HG02884 (cell line): ENCODE measurements around the gene NSMF.
"Not testable (repeated sequence)": the region's sequence is repeated elsewhere in the genome, so short reads cannot be mapped to it uniquely, and the experiment has no call there.

Experiments
- ATAC-seq: cut with Tn5 transposase; IDR thresholded peaks from one replicate; pipeline ENCODE4 v1.9.1; 2021; ENCODE audit warnings: mild to moderate bottlenecking, moderate library complexity; ENCODE audit not compliant: unreplicated experiment

The NSMF gene

DNA sequence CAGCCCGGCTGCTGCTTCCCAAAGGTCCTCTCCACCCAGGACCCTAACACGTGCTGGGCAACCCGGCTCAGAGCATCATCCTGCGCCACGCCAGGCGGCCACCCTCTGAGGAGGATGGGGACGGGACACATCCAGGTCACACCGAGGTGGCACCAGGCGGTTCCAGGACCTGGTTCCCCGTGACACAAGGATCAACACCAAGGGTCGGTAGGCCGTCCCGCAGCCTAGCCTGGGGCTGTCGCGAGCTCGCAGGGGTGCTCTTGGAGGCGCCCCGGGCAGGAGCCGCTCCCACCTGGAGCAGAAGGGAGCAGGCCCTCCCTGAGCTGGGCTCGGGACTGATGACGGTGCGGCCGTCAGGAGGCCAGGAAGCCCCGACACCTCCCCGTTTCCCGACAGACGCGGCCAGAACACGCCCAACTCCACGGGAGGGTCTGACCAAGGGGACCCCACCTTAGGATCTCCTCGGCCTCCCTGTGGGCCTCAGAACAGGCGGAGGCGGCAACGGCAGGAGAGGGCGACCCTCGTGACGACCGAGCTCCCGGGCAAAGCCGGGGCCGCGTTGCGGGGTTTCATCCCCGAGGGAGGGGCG, 42.5 kb downstream of the NSMF start:
- no peak for ATAC-seq

DNA sequence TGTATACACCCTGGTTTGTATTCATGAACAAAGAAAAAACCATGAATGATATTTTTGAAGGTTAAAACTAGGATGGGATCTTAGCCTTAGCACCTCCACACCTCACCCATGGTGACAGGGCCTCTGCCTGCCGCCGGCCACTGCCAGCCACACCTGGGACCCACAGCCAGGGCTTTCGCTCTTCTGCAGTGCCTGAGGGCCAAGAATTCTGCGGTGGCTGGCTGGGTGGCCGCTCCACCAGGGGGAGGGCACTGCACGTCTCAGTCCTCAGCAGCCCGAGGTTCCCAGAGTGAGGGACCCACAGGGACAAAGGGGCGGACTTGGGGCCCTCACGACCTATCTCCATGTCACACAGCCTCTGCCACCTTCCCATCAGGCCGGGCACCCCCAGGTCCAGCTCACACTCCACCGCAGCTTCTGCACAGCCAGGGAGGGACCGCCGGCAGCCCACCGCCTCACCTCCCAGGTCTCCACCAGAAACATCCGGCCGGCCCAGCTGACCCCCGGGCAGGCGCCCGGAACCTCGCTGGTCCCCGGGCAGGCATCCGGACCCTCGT, 43.0 kb downstream of the NSMF start:
- ATAC-seq = no peak

DNA sequence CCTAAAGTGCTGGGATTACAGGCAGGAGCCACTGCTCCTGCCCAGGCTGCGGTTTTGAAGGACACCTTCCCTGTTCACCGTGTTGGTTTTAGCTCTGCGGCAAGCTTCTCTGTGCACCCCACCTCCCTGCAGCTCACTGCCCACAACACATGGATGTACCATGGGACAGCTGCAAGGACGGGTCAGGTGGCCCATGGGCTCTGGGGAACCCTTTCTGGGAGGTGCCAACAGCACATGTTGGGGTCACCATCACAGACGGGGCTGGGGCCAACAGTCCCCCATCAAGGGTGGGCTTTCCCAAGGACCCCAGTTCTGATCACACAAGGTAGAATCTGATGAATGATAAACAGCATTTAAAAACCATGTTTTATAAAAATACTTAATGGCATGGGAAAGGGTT, 43.7 kb downstream of the NSMF start:
- ATAC-seq = no peak

DNA sequence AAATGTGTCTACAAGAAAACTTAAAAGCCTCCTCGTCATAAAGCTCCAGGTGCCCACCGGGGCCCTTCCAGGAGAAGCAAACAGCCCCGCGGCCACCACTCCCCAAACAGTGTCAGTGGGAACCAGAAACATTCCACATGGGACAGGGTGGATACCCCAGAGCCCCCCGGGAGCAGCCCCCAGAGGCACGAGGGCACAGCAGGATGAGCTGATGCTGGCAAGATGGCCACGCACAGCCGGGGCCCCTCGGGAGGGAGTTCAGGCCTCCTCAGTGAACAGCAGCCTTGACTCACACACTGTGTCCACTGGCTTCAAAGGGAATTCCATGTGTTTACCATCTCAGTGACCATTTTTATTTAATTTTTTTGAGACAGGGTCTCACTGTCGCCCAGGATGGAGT, 46.7 kb downstream of the NSMF start:
- ATAC-seq = no peak

DNA sequence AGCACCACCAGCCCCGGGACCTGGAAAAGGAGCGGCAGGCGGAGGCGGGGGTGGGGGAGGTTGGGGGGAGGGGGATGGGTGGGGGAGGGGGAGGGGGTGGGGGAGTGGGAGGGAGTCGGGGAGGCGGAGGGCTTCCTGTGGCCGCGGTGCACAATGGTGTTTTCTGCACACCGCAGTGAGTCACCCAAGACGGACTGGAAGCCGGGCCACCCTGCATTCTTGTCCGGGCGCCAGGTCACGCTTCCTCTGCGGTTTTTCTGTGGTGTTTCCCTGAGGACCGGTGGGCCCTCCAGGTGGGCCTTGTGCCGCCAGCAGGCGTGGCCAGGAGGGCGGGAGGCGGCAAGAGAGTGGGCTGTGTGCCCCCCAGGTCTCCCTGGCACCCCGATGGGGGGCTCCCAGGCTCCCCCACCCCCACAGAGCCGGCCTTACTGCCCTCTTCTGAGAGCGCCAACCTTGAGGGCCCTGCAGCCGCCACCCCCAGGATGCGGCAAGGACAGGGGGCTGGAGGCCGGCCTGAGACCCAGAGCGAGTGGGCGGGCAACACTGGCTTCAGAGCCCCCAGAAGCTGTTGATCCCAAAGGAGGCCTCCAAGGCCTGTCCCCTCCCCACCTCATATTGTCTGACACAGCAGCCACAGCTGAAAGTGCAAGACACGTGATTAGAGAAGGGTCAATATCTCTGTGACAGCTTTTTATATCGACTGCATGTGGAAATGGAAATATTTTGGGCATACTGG, 47.3 kb downstream of the NSMF start:
- no peak for ATAC-seq

DNA sequence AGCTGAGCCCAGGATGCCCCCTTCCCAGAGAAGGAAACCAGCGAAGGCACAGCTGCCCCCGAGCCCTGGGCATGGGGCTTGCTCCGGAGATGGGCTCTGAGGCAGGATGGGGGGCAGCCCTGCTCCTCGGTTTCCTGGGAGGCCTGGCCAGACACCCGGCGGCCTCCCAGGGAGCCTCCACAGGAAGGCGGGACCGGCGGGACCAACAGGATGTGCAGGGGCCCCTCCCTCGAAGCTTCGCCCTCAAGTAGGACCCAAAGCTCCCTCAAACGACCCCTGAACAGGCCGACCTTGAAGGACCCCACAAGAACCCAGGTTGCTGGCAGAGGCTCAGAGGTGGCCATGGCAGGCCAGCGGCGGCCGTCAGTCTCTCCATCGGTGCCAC, 47.9 kb downstream of the NSMF start:
- no peak for ATAC-seq

DNA sequence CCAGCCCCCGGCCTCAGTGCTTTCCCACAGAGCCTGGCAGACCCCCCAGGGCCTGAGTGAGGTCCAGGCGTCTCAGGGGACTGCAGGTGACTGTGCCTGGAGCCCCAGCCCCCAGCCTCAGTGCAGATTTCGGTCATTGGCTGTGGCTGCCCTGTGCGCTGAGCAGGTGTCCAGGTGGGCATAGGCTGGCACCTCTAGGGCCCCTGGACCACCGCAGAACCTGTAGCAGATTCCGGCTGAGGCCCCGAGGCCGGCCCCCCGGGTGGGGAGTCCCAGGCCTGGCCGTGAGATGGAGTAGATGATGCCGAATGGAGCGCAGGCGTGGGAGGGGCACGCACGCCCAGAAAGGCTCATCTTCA, 48.3 kb downstream of the NSMF start:
- no peak for ATAC-seq

DNA sequence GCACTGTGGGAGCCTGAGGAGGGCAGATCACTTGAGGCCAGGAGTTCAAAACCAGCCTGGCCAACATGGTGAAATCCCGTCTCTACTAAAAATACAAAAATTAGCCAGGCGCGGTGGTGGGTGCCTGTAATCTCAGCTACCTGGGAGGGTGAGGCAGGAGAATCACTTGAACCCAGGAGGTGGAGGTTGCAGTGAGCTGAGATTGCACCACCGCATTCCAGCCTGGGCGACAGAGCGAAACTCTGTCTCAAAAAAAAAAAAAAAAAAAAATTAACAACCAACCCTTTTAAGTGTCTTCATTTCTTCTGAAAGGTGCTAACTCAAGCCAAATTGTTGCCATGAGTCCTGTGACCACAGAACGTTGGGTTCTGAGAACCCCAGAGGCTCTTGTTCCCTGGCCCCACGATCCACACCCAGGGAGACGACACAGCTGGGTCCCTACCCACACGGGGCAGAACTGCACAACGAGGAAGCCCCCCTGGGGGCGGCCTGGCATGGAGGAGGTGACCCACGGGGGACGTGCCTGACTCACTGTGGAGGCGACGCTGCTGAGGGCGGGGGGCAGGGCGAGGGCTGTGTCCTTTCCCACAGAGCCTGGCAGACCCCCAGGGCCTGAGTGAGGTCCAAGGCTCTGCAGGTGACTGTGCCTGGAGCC, 48.8 kb downstream of the NSMF start:
- not testable (repeated sequence) for ATAC-seq

DNA sequence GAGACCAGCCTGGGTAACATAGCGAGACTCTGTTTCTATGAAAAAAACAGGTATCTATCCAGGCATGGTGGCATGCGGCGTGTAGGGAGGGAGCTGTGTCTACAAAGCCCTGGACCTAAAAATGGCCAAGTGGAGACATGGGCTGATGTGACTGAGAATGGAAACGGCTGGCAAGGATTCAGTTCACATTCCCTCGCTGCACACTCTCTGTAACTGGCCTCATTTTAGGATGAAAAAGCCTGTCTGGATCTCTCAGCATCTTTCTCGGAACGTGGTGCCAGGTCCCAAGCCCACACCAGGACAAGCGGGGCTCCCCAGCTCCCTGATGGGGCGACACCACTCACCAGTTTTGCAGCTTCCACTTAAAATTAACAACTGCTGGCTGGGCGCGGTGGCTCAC, 49.6 kb downstream of the NSMF start:
- no peak for ATAC-seq

DNA sequence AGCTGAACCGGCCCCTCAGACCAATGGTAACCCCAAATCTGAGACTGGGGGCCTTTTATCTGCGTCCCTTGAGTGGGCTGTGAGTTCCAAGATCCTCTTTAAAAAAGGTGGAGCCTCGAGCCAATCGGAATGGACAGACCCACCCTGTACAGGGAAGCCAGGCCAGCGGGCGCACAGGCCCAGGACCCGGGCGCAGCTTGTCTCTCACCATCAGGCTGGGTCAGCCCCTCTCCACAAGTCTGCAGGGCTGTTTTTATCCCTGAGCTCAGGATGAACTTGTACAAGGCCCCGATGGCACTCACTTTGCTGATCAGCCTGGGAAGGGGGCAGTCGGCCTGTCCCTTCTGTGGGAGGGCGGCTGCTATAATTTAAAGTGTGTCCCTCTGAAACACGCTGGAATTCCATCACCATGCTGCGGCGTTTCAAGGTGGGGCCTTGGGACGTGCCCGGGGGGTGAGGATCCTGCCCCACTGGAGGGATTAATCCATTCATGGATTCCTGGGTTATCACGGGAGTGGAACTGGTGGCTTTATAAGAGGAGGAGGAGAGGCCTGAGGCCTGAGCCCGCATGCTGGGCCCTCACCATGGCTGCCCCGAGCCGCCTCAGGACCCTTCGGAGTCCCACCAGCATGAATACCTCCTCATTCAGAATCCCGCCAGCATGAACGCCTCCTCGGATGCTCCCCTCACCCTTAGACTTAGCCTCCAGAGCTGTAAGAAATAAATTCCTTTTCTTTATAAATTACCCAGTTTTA, 50.3 kb downstream of the NSMF start:
- ATAC-seq = no peak

DNA sequence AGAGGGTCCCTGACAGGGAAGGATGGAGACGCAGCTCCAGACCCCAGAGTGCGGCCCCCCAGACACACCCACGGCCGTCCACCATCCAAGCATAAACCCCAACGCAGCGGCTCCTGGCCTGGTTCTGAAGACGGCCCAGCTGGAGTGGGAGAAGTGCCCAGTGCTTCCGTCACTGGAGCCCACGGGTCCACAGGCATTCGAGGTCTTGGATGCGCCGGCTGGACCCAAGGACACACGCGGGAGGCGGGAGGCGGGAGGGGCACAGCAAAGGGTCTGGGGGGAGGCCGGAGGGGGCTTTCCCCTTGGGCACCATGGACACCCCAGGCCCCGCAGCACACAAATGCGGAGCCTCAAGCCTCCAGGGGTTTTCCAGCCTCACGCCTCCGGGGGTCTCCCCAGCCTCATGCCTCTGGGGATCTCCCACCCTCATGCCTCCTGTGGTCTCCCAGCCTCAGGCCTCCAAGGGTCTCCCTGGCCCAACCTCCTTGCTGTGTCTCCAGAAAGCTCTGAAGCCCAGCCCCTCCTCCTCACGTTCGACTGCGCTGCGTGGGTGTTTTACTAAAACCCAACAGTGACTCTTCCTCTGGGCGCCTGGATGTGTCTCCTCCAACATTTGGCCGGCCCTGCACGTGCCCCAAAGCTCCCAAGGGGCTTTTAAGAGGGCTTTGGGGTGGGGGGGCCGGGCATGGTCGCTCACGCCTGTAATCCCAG, 51.4 kb downstream of the NSMF start:
- ATAC-seq = no peak

DNA sequence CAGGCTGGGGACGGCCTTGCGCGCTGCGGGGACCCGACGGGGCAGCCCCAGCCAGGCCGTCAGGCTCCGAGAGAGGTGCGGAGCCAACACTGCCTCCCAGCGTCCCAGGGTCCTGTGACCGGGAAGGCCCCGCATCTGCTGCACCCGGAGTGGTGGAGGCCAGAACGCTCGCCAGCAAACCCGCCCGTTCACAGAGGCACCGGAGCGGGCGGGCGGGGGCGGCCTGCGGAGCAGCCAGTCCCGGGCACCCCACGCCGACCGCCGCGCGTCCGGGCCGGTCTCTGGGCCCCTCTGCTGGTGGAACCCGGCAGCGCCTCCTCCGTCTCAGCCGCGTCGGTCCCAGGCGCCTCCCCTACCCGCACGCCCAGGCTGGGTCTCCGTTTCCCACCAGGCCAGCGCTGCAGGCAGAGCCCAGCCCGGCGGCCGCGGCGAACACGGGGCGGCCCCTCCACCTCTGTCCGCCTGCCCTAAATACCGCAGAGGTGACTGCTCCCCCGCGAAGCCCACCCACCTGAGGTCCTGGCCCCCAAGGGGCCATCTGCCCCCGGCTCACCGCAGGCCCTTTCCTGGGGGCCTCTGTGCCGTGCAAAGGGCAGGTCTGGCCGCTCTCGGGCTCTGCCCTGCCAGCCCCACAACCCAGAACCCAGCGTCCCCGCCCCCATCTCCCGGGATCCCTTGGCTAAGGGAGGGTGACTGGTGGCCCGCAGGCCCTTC, 52.1 kb downstream of the NSMF start:
- ATAC-seq = no peak

DNA sequence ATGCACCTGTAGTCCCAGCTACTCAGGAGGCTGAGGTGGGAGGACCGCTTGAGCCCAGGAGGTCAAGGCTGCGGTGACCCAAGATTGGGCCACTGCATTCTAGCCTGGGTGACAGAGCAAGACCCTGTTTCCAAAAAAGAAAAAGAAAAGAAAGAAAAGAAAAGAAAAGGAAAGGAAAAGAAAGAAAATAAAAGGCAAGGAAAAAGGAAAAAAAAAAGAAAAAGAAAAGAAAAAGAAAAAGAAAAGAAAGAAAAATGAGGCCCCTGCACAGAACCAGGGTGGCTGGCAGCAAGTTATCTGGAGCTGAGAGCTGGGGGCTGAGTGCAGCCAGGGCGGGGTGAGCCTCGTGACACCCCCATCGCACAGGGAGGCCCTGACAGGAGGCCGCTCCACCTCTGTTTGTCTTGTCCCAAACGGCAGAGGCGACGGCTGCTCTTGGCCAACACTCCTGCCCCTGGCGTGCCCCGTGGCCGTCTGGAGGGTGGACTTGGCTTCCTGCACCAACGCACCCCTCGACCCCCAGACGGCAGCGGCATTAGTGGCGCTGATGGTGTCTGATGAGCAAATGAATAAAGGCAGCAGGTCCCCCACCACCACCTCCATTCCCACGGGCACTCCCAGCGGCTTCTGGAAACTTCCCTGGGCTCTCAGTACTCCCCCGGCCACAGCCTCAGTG, 52.9 kb downstream of the NSMF start:
- no peak for ATAC-seq

DNA sequence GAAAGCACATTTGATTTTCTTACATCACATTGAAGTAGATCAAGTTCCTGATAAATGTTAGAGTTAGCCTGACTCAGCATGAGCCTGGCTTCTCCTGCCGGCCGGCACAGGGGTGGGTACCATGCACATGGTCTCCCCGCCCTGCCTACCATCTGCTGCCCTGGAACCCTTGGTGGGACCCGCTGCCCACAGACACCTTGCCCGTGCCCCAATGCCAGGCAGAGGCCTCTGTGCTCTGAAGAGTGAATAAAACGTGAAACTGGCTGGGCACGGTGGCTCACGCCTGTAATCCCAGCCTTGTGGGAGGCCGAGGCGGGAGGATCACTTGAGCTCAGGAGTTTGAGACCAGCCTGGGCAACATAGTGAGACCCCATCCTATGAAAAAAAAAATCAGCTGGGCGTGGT, 53.5 kb downstream of the NSMF start:
- ATAC-seq = no peak

DNA sequence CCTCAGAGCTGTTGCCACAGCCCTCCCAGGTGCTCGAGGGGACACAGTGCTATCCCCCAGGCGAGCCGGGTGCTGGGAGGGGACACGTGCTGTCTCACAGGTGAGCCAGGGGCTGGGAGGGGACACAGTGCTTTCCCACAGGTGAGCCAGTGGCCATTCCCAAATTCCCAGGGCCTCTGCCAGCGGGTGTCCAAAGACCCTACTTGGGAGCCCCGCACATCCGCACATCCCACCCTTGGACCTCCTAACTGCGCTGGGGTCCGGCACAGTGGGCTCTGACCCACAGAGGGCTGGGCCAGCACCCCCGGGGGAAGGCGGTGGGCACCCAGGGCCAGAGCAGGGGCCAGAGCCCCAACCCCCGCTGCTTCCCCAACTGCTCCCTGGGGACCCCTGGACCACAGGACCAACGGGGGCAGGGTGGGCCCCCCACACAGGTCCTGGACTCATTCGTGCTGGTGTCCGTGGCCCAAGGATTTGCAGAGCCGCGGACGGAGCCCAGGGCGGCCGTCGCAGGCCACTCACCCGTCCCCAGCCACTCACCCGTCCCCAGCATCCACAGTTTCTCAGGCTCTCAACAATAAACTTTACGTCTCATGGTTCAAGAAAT, 54.1 kb downstream of the NSMF start:
- ATAC-seq = no peak

DNA sequence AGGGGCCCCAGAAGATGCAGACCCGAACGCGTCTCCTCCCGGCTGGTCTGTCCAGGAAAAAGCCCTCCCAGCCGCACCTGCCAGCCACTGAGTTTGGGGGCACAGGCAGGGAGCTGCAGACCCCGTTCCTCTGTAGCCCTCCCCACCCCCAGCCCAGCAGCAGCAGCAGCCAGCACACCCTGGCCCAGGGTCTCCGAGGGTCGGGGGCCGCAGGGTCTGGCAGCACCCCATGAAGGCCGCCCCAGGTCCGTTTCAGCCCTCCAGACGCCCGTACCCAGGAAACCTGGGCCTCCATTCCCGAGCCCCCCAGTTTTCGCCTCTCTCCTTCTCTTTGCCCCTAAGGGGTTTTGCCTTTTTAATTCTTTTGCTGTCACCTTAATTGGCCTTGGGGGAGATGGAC, 55.9 kb downstream of the NSMF start:
- no peak for ATAC-seq

DNA sequence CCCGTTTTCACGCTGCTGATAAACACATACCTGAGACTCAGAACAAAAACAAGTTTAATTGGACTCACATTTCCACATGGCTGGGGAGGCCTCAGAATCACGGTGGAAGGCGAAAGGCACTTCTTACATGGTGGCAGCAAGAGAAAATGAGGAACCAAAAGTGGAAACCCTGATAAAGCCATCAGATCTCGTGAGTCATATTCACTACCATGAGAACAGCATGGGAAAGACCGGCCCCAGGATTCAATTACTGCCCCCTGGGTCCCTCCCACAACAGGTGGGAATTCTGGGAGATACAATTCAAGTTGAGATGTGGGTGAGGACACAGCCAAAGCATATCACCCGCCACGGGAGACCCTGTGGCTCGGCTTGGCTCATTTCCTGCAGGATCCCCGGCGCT, 56.4 kb downstream of the NSMF start:
- no peak for ATAC-seq

DNA sequence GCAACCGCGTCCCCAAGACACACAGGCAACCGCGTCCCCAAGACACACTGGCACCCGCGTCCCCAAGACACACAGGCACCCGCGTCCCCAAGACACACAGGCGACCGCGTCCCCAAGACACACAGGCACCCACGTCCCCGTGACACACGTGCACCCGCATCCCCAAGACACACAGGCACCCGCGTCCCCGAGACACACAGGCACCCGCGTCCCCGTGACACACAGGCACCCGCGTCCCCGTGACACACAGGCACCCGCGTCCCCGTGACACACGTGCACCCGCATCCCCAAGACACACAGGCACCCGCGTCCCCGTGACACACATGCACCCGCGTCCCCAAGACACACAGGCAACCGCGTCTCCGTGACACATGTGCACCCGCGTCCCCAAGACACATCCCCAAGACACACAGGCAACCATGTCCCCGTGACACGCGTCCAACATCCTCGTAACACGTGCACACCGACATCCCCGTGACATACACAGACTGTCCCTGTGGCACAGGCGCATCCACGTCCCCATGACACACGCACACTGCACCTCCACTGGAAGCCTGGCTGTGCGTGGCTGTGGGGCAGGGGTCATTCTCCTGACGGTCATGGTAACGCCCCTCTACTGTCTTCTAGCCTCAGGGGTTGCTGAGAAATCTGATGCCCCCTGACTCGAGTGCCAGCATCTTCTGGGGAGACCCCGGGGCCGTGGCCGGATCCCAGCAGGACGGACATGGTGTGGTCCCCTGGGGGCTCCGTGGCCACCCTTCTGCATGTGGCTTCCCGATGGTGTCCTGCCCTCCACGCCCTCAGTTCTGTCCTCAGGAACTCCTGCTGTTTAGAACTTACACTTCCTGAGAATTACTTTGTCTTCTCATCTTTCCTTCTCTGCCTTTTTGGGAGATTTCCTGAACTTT, 60.3 kb downstream of the NSMF start:
- no peak for ATAC-seq
